ENCODE data around the gene NPY.

NPY gene

DNA sequence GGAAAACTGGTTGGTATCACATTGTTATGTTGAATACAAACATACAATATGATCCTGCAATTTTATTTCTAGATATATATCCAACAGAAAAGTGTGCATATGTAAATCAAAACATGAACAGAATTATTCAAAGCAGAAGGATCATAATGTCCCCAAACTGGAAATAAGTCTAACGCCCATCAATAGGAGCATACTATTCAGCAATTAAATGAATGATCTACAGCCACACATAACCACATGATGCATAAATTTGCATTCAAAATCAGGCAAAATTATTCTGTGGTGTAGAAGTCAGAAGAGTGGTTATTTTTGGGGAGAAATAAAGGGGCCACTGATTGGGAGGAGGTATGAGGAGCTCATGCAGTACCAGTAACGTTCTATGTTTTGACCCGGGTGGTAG lies 28.6 kb downstream of the NPY start:
- Histone ChIP-seq H3K4me3 (no peak overlapping the region), H3K27ac (no peak overlapping the region)
- DNase-seq (ENCODE audit: low spot score), result no peak
- TF ChIP-seq, protein P1, sequence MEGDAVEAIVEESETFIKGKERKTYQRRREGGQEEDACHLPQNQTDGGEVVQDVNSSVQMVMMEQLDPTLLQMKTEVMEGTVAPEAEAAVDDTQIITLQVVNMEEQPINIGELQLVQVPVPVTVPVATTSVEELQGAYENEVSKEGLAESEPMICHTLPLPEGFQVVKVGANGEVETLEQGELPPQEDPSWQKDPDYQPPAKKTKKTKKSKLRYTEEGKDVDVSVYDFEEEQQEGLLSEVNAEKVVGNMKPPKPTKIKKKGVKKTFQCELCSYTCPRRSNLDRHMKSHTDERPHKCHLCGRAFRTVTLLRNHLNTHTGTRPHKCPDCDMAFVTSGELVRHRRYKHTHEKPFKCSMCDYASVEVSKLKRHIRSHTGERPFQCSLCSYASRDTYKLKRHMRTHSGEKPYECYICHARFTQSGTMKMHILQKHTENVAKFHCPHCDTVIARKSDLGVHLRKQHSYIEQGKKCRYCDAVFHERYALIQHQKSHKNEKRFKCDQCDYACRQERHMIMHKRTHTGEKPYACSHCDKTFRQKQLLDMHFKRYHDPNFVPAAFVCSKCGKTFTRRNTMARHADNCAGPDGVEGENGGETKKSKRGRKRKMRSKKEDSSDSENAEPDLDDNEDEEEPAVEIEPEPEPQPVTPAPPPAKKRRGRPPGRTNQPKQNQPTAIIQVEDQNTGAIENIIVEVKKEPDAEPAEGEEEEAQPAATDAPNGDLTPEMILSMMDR (IDR thresholded peaks at IDR 0.05), result no peak

DNA sequence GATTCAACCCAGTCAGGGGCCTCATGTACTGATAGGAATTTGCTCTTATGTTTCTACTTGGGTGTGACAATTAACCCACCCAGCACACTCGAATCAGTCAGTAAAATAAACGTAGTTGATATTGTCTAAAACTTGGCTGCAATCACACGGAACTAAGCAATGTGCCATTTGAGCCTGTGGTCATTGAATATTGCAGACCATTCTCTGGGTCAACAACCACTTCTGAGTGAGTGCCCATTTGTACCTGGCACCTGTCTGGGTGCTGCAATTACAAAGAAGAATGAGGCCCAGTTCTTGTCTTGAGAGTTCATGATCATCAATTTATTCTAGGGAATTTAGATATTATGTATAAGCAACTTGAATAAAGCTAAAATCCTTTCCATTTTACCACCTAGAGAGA lies 29.8 kb downstream of the NPY start:
- H3K27ac ChIP-seq, result no peak overlapping the region
- DNase-seq (ENCODE audit: low spot score), result no peak
- TF ChIP-seq, protein P1 (IDR thresholded peaks at IDR 0.05), result no peak
- no peak overlapping the region for H3K4me3 ChIP-seq

DNA sequence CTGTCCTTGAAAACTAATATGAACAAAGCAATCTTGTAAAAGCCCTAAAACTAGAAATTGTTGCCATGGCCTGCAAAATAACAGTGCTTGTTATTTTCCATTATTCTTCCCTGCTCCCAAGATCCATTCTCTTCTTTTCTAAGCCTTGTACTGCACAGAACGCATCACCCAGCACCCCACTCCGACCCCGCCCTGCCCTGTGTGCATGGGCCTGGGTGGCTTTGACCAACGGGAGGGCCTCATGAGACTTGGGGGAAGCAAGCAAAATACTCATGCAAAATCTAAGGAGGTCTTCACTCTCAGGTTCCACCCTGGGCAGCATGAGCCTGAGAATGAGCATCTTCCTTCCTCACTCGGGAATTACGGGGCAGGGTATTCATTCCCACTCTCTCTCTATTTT lies 32.4 kb downstream of the NPY start:
- H3K4me3 ChIP-seq, result no peak overlapping the region
- H3K27ac ChIP-seq, result no peak overlapping the region
- no peak for DNase-seq (ENCODE audit: low spot score)
- TF ChIP-seq, protein P1 (IDR thresholded peaks at IDR 0.05), result no peak

DNA sequence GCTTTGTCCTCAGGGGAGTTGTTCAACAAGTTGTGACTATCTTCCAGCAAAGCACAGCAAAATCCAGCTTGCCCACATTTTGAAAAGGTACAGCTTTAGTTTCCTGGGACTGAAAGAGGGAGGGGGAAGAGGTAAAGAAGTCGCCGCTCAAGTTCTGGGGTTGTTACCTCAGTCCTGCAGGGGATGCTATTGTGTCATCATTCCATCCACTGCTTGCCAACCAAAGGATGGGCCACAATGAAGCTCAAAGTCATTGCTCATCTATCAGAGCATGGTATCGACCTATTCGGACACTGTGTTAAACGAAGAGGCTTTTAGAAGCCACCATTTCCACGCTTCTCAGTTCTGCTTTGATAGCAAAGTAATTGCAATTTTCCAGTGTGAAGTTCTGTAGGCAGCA lies 34.3 kb downstream of the NPY start:
- Histone ChIP-seq H3K27ac (no peak overlapping the region), H3K4me3 (no peak overlapping the region)
- DNase-seq (ENCODE audit: low spot score), result no peak
- TF ChIP-seq, protein P1 (IDR thresholded peaks at IDR 0.05), result no peak

DNA sequence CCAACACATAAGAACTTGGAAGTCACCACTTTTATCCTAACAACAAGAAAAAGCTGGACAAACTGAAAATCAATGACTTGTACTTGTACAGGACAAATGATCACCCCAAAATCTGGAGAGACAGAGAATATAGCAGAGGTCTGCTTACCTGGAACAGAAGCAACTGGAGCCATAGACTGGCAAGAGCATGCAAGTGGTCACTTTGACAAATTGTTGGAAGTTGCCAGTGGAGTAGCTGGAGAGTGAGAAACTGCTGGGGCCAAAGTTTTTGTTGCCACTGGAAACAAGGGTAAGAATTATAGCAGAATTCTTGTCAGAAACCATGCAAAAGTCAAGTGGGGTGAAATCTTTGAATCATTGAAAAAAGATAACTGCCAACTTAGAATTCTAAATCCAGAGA lies 35.2 kb downstream of the NPY start:
- H3K27ac ChIP-seq, result no peak overlapping the region
- TF ChIP-seq, protein P1 (IDR thresholded peaks at IDR 0.05), result no peak
- no peak for DNase-seq (ENCODE audit: low spot score)
- no peak overlapping the region for H3K4me3 ChIP-seq

DNA sequence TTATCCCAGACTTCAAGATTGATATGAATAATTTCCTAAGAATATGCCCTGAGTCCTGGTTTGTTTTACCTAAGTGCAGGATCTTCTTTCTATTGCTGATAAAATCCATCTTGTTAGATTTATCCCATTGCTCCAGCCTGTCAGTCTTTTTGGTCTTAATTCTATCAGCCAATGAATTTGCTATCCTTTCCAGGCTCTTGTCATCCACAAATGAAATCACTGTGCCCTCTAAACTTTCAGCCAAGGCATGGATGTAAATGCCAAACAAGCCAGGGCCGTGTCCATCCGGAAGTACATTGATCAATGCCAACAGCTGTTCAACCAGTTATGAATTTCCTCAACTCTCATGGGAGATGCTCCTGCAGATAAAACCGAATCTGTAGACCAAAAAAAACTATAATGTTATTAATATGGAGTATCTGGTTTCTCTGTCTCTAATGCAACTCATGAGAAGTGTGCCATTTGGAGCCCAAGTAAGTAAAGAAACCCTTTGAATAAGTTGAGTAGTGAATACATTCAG lies 40.0 kb downstream of the NPY start:
- DNase-seq (ENCODE audit: low spot score), result no peak
- Histone ChIP-seq H3K27ac (no peak overlapping the region), H3K4me3 (no peak overlapping the region)
- TF ChIP-seq, protein P1 (IDR thresholded peaks at IDR 0.05), result no peak

DNA sequence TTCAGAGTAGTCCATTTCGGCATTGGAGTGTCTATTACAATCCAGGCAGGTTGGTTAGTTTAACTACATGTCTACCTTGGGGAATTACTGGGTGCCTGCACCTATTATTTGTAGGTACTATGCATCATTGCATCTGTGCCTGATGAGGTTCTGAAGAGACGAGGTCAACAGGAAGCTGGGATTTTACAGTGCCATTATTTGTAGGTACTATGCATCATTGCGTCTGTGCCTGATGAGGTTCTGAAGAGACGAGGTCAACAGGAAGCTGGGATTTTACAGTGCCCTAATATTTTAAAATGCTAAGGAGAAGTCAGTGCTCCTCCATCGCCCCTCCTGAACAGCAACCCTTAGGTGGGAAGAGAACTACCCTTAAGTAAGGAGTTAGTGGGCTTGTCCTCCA lies 41.7 kb downstream of the NPY start:
- no peak overlapping the region for H3K27ac ChIP-seq
- no peak for DNase-seq (ENCODE audit: low spot score)
- H3K4me3 ChIP-seq, result no peak overlapping the region
- TF ChIP-seq, protein P1 (IDR thresholded peaks at IDR 0.05), result no peak

All from coronary artery (tissue), 2 donors.